Progenitor cell of endocrine pancreas (in vitro differentiated cells): ENCODE data around the gene BHMT. TPM values are rescaled to one million over a fixed set of nuclear protein-coding genes. Genes with fewer than 3 reads are reported as not detected.

ENCODE experiments used
- DNase-seq: peaks from one replicate; pipeline ENCODE4 v3.0.0; 2021; ENCODE audit warnings: low spot score; ENCODE audit not compliant: unreplicated experiment
- H3K27ac Mint-ChIP-seq: 2 replicates; pipeline ENCODE4 v1.8.0; 2021; ENCODE audit warnings: mild to moderate bottlenecking, moderate library complexity, mixed read lengths
- H3K27me3 Mint-ChIP-seq: 2 replicates; pipeline ENCODE4 v1.8.0; 2021; ENCODE audit warnings: mixed read lengths
- H3K36me3 Mint-ChIP-seq: 2 replicates; pipeline ENCODE4 v1.8.0; 2022; ENCODE audit warnings: mixed read lengths; ENCODE audit not compliant: insufficient read depth
- H3K4me1 Mint-ChIP-seq: 2 replicates; pipeline ENCODE4 v1.8.0; 2021; ENCODE audit warnings: low read depth, mixed read lengths
- H3K4me3 Mint-ChIP-seq: 2 replicates; pipeline ENCODE4 v1.8.0; 2021; ENCODE audit warnings: low read depth, mild to moderate bottlenecking, moderate library complexity, mixed read lengths
- H3K9me3 Mint-ChIP-seq: 2 replicates; pipeline ENCODE4 v1.8.0; 2021; ENCODE audit warnings: low read depth, mixed read lengths
- CTCF ChIP-seq: fragments of 200-600 bp; sonication (generic); IDR thresholded peaks from one replicate; pipeline ENCODE4 v1.5.0; 2021; ENCODE audit warnings: antibody characterized with exemption, mild to moderate bottlenecking; ENCODE audit not compliant: unreplicated experiment
- total RNA-seq: library from RNA; stranded (reverse); gene quantifications from 2 replicates; pipeline ENCODE4 v1.2.1, GENCODE V29; 2021

Gene BHMT
- total RNA-seq, 1 donor from 2014 or later, result 1.4 TPM

- no peak for TF ChIP-seq CTCF
- Mint-ChIP-seq H3K27ac (no peak overlapping the region), H3K27me3 (no peaks in the 10 kb centered on the region), H3K36me3 (no peaks in the 10 kb centered on the region), H3K4me1 (no peaks in the 10 kb centered on the region), H3K4me3 (no peak overlapping the region), H3K9me3 (peaks cover 6% of the 10 kb centered on the region)
- DNase-seq, result no peak
These were observed 35.8 kb upstream of the BHMT start for GRCh38 chr5:79075646-79076426.

- TF ChIP-seq CTCF, result no peak
- Mint-ChIP-seq H3K4me1 (no peaks in the 10 kb centered on the region), H3K9me3 (peaks cover 6% of the 10 kb centered on the region), H3K4me3 (no peak overlapping the region), H3K27me3 (no peaks in the 10 kb centered on the region), H3K27ac (no peak overlapping the region), H3K36me3 (no peaks in the 10 kb centered on the region)
- DNase-seq, result no peak
These were observed 34.8 kb upstream of the BHMT start for GRCh38 chr5:79076819-79077218.

- no peak for TF ChIP-seq CTCF
- H3K27ac Mint-ChIP-seq, result no peak overlapping the region
- H3K4me3 Mint-ChIP-seq, result no peak overlapping the region
- peaks cover 2% of the 10 kb centered on the region for H3K9me3 Mint-ChIP-seq
- DNase-seq, result no peak
- no peaks in the 10 kb centered on the region for H3K36me3 Mint-ChIP-seq
- no peaks in the 10 kb centered on the region for H3K4me1 Mint-ChIP-seq
- no peaks in the 10 kb centered on the region for H3K27me3 Mint-ChIP-seq
These were observed 33.8 kb upstream of the BHMT start for GRCh38 chr5:79077680-79078365.

GRCh38 chr5:79080804-79081203, 30.8 kb upstream of the BHMT start:
- no peak for DNase-seq
- no peaks in the 10 kb centered on the region for H3K36me3 Mint-ChIP-seq
- H3K9me3 Mint-ChIP-seq, result no peaks in the 10 kb centered on the region
- H3K4me1 Mint-ChIP-seq, result no peaks in the 10 kb centered on the region
- no peaks in the 10 kb centered on the region for H3K27me3 Mint-ChIP-seq
- H3K4me3 Mint-ChIP-seq, result no peak overlapping the region
- no peak for TF ChIP-seq CTCF
- no peak overlapping the region for H3K27ac Mint-ChIP-seq

- H3K27me3 Mint-ChIP-seq, result no peaks in the 10 kb centered on the region
- H3K4me1 Mint-ChIP-seq, result no peaks in the 10 kb centered on the region
- no peaks in the 10 kb centered on the region for H3K9me3 Mint-ChIP-seq
- no peaks in the 10 kb centered on the region for H3K36me3 Mint-ChIP-seq
- DNase-seq, result no peak
- no peak overlapping the region for H3K4me3 Mint-ChIP-seq
- TF ChIP-seq CTCF, result no peak
- no peak overlapping the region for H3K27ac Mint-ChIP-seq
These were observed 29.8 kb upstream of the BHMT start for GRCh38 chr5:79081779-79082178.
